ENCODE measurements around the gene GBP3. TPM values are rescaled to one million over a fixed set of nuclear protein-coding genes. Genes with fewer than 3 reads are reported as not detected.

The GBP3 gene, protein sequence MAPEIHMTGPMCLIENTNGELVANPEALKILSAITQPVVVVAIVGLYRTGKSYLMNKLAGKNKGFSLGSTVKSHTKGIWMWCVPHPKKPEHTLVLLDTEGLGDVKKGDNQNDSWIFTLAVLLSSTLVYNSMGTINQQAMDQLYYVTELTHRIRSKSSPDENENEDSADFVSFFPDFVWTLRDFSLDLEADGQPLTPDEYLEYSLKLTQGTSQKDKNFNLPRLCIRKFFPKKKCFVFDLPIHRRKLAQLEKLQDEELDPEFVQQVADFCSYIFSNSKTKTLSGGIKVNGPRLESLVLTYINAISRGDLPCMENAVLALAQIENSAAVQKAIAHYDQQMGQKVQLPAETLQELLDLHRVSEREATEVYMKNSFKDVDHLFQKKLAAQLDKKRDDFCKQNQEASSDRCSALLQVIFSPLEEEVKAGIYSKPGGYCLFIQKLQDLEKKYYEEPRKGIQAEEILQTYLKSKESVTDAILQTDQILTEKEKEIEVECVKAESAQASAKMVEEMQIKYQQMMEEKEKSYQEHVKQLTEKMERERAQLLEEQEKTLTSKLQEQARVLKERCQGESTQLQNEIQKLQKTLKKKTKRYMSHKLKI
- 10 to 100 TPM in 4 of 5 donors, 1 to 10 TPM in 1; 3.6 to 57.7 (median 22.0) TPM for total RNA-seq
- 10 to 100 TPM in 2 of 3 donors, 1 to 10 TPM in 1; 6.4 to 12.7 (median 10.0) TPM for polyA plus RNA-seq
- long read RNA-seq, donor 1, partial matches to known transcripts: 0 of 2 reads
- long read RNA-seq, donor 1, other reads (novel, unspliced or antisense): 0 of 2 reads
- long read RNA-seq, donor 2, partial matches to known transcripts: 0 of 2 reads
- long read RNA-seq, donor 2, other reads (novel, unspliced or antisense): 0 of 2 reads
- long read RNA-seq, donor 3, partial matches to known transcripts: 0 of 1 reads
- long read RNA-seq, donor 3, other reads (novel, unspliced or antisense): 0 of 1 reads
- long read RNA-seq, donor 4, partial matches to known transcripts: 0 of 1 reads
- long read RNA-seq, donor 4, other reads (novel, unspliced or antisense): 0 of 1 reads
- long read RNA-seq, donor 5: 0 reads
- long read RNA-seq, donor 6: 0 reads
- long read RNA-seq, donor 7: 0 reads
- long read RNA-seq, donor 8, partial matches to known transcripts: 0 of 3 reads
- long read RNA-seq, donor 8, other reads (novel, unspliced or antisense): 0 of 3 reads
- long read RNA-seq, donor 9, partial matches to known transcripts: 0 of 2 reads
- long read RNA-seq, donor 9, other reads (novel, unspliced or antisense): 0 of 2 reads
- long read RNA-seq, donor 10, partial matches to known transcripts: 0 of 1 reads
- long read RNA-seq, donor 10, other reads (novel, unspliced or antisense): 0 of 1 reads

DNA sequence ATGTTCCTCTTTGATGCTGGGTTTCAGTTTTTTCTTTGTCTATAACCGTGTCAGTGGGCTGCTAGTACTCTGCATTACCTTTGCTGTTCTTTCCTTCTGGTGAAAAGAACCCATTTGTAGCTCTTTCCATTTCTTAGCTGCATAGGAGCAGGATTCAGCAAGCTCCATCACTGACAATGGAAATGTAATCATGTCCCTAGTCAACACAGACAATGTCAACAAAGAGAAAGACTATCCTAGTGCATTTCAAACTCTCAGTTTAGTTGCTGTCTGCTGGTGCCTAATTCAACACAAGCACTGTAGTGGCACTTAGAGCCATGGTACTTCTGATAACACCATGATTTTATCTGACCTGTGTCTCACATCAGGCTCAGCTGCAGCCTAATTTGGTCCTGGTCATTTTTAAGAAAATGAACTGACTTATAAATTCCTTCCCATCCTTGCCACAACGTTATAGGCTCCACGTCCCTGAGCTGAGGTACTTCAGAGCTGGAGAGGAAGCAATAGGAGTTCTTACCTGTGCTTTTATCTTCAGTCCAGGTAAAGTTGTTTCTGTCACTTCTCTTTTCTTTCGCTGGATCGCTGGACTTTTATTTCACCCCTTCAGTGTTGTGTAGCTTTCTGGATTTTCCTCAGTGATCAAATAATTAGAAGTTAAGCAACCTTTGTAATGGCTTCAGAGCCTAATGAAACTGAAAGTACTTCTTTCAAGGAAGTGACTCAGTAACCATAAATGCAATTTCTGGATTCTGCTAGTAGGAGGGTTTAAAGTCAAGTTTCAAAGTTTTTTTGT, at the start of gene GBP3:
GBP3 (minus strand) TSS at position 700 of the 793 bp plus-strand sequence. CDS start 2,145 bp downstream, outside the sequence.
- 3 to 11% (median 5%) methylated on average over 5 of the region's 5 CpGs for WGBS, 5 donors
- Histone ChIP-seq H3K4me3 (peak within 1 kb of the TSS; percentile 37 to 56 (median 52)), H3K4me1 (peaks cover 0 to 51% (median 28%) of the 10 kb centered on the region in 4 donors), H3K27ac (peak within 1 kb of the TSS; percentile 81 to 93 (median 90)), H3K36me3 (peaks cover 0 to 29% (median 16%) of the 10 kb centered on the region in 4 donors), H3K9me3 (no peaks in the 10 kb centered on the region), H3K27me3 (no peaks in the 10 kb centered on the region)
- intact Hi-C loops (cut with DNase I; ENCODE audit: low total_unique reads): no loop called here
- DNase-seq: peak in 1 of 2 donors; percentile 72
- TF ChIP-seq POLR2A (IDR thresholded peaks at IDR 0.05) (no peak), POLR2AphosphoS5 (IDR thresholded peaks at IDR 0.05) (peak in 1 of 3 donors; percentile 31)
- TF ChIP-seq, protein P1, sequence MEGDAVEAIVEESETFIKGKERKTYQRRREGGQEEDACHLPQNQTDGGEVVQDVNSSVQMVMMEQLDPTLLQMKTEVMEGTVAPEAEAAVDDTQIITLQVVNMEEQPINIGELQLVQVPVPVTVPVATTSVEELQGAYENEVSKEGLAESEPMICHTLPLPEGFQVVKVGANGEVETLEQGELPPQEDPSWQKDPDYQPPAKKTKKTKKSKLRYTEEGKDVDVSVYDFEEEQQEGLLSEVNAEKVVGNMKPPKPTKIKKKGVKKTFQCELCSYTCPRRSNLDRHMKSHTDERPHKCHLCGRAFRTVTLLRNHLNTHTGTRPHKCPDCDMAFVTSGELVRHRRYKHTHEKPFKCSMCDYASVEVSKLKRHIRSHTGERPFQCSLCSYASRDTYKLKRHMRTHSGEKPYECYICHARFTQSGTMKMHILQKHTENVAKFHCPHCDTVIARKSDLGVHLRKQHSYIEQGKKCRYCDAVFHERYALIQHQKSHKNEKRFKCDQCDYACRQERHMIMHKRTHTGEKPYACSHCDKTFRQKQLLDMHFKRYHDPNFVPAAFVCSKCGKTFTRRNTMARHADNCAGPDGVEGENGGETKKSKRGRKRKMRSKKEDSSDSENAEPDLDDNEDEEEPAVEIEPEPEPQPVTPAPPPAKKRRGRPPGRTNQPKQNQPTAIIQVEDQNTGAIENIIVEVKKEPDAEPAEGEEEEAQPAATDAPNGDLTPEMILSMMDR (IDR thresholded peaks at IDR 0.05): no peak

DNA sequence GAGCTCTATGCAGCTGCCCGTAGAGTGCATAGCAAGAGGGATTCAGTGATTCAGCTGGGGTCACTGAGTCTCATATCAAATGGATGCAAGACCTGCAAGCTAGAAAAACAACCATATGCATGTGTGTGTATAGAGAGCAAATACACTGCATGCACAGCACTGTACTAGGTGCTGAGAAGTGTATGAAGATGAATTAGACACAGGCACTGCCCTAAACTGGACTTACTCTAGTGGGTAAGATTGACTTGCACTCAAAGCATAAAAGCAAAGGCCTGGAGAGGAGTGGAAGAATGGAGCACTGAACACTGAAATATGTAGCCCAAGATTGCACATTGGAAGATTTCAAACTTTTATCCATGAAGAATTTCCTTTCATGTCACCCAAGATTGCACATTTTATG, 47.8 kb upstream of the GBP3 start:
- peak overlapping the region in 3 of 4 donors; percentile 10 to 22 (median 21) for H3K4me3 ChIP-seq
- intact Hi-C loops (cut with DNase I; ENCODE audit: low total_unique reads): no loop called here
- no peaks in the 10 kb centered on the region for H3K27me3 ChIP-seq
- DNase-seq: no peak
- peaks cover 0 to 5% (median 0%) of the 10 kb centered on the region in 4 donors for H3K4me1 ChIP-seq
- H3K36me3 ChIP-seq: no peaks in the 10 kb centered on the region
- H3K27ac ChIP-seq: peak overlapping the region in 2 of 5 donors; percentile 31 to 61
- TF ChIP-seq, protein P1 (IDR thresholded peaks at IDR 0.05): no peak
- H3K9me3 ChIP-seq: peaks cover 0 to 13% (median 6%) of the 10 kb centered on the region in 4 donors
- 69 to 82% (median 81%) methylated on average over 1 of the region's 1 CpG for WGBS, 5 donors

DNA sequence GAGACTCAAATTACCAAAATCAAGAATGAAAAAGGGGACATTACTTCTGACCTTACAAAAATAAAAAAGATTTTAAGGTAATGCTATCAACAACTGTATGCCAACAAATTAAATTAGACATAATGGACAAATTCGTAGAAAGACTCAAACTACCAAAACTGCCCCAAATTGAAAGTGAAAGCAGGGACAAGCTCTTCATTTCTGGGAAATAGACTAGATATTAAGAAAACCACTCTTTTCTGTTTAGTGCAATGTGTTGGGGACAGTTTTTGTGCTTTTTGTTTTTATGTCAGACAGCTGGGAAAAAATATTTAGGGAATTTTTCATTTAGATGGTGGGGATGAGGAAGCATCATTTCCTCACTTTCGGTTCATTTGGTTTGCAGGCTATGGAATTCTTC, 47.3 kb upstream of the GBP3 start:
- H3K36me3 ChIP-seq: no peaks in the 10 kb centered on the region
- H3K4me3 ChIP-seq: peak overlapping the region; percentile 10 to 22 (median 16)
- H3K9me3 ChIP-seq: peaks cover 0 to 13% (median 6%) of the 10 kb centered on the region in 4 donors
- intact Hi-C loops (cut with DNase I; ENCODE audit: low total_unique reads): no loop called here
- H3K4me1 ChIP-seq: peaks cover 0 to 8% (median 0%) of the 10 kb centered on the region in 4 donors
- DNase-seq: no peak
- H3K27ac ChIP-seq: peak overlapping the region in 3 of 5 donors; percentile 7 to 61 (median 31)
- no peak for TF ChIP-seq POLR2AphosphoS5 (IDR thresholded peaks at IDR 0.05)
- TF ChIP-seq EP300 (IDR thresholded peaks at IDR 0.05): no peak
- WGBS, 5 donors: 43 to 60% (median 54%) methylated on average over 2 of the region's 2 CpGs
- no peaks in the 10 kb centered on the region for H3K27me3 ChIP-seq

DNA sequence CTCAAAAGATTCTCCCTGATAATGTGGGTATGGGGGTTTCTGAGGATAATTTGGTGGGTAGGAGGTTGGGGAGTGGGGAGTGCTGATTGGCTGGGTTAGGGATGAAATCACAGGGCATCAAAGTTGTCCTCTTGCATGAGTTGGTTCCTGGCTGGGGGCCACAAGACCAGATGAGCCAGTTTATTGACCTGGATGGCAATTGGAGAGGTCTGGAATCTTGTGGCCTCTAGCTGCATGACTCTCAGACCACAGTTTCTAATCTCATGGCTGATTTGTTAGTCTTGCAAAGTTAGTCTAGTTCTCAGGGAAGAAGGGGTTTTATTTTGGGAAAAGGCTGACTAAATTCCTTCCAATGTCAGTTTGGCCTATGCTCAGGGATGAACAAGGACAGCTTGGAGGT, 45.6 kb upstream of the GBP3 start:
- intact Hi-C loops (cut with DNase I; ENCODE audit: low total_unique reads): no loop called here
- no peak for TF ChIP-seq POLR2A (IDR thresholded peaks at IDR 0.05)
- TF ChIP-seq EP300 (IDR thresholded peaks at IDR 0.05): no peak
- TF ChIP-seq POLR2AphosphoS5 (IDR thresholded peaks at IDR 0.05): no peak
- TF ChIP-seq, protein P1 (IDR thresholded peaks at IDR 0.05): no peak
- peaks cover 0 to 15% (median 5%) of the 10 kb centered on the region in 4 donors for H3K4me1 ChIP-seq
- H3K4me3 ChIP-seq: no peak overlapping the region
- no peaks in the 10 kb centered on the region for H3K27me3 ChIP-seq
- no peaks in the 10 kb centered on the region for H3K36me3 ChIP-seq
- no peaks in the 10 kb centered on the region for H3K9me3 ChIP-seq
- no peak for DNase-seq
- H3K27ac ChIP-seq: no peak overlapping the region

Measured in stomach (tissue), 19 donors.